ENCODE data around the gene MAP3K6. TPM values are rescaled to one million over a fixed set of nuclear protein-coding genes. Genes with fewer than 3 reads are reported as not detected.

The MAP3K6 gene
- total RNA-seq, 1 experiment from 2014 or later, result 7.7 TPM

DNA sequence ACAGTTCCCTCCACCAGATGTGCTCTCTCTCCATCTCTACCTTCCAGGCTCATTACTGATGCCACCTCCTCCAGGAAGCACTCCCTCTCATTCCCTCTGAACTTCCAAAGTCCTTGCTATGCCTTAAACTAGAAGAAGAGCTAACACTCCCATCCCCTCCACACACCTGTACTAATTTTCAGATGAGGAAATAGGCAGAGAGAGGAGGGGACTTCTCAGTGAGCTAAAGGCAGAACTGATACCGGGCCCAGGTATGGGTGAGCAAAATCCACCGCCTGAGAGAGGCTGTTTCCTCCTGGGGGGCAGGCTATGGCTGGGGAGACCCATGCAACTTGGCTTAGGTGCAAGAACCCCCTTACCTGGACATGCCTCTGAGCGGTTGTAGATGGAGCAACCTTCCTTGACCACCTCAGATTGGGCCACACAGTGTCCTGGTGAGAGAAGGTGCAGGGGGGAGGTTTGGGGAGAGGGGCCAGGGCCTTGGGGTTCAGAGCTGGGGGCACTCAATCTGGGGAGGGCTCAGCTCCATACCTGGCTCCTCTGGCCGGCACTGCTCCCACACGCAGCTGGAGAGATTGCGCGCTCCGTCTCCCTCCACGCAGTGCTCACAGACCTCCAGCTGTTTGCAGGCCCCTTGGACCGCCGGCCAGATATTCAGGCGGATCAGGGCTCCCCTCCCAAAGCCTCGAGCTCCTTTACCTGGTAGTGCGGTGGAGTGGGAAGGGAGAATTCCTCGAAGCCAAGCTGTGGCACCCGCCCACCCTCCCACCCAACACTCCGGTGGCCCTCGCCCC is 15.4 kb upstream of the MAP3K6 start:
- no peak overlapping the region for H3T11ph ChIP-seq (ENCODE audit: low read length)
- no peak overlapping the region for H2BK12ac ChIP-seq (ENCODE audit: insufficient read length, low read depth, low read length)
- H4K5ac ChIP-seq (ENCODE audit: insufficient read length, low read depth, low read length), result no peak overlapping the region
- no CpG with 5 or more reads among the region's 18 CpGs for WGBS (ENCODE audit: extremely low coverage, insufficient read length, low lambda C conversion rate)
- no peak overlapping the region for H2AFZ ChIP-seq (ENCODE audit: low read length)
- Mint-ChIP-seq H3K27me3 (ENCODE audit: low read depth) (peaks cover 25% of the 10 kb centered on the region), H3K9me3 (no peaks in the 10 kb centered on the region; a peak in 1 of 5 replicates), H3K36me3 (ENCODE audit: insufficient read depth in 1 of 3, low read depth in 3 of 3) (no peaks in the 10 kb centered on the region; a peak in 1 of 7 replicates), H3K4me1 (peaks cover 8 to 17% of the 10 kb centered on the region in 2 experiments), H3K4me3 (peak overlapping the region; percentile 55 to 77; a peak in 3 of 5 replicates), H3K27ac (no peak overlapping the region)
- no peaks in the 10 kb centered on the region; the same call in 1 of the 2 replicates for H3K4me1 ChIP-seq (ENCODE audit: insufficient read depth, low read length)
- H4K20me1 ChIP-seq (ENCODE audit: control insufficient read depth, insufficient read depth, insufficient read length), result no peaks in the 10 kb centered on the region
- H3K79me1 ChIP-seq (ENCODE audit: insufficient read depth, low read depth, low read length, poor library complexity, severe bottlenecking), result no peaks in the 10 kb centered on the region
- H2AK5ac ChIP-seq (ENCODE audit: insufficient read length, low read length), result no peak overlapping the region
- H3K23ac ChIP-seq (ENCODE audit: insufficient read length, low read depth, low read length), result no peak overlapping the region
- no peak overlapping the region for H3K27ac ChIP-seq (ENCODE audit: insufficient read length, low read depth, low read length)
- no peak overlapping the region for H4K8ac ChIP-seq (replicated peaks; ENCODE audit: insufficient read length, low read depth, low read length)
- H4K91ac ChIP-seq (ENCODE audit: insufficient read length, low read depth, low read length), result no peak overlapping the region
- DNase-seq, result no peak
- TF ChIP-seq, protein P1, sequence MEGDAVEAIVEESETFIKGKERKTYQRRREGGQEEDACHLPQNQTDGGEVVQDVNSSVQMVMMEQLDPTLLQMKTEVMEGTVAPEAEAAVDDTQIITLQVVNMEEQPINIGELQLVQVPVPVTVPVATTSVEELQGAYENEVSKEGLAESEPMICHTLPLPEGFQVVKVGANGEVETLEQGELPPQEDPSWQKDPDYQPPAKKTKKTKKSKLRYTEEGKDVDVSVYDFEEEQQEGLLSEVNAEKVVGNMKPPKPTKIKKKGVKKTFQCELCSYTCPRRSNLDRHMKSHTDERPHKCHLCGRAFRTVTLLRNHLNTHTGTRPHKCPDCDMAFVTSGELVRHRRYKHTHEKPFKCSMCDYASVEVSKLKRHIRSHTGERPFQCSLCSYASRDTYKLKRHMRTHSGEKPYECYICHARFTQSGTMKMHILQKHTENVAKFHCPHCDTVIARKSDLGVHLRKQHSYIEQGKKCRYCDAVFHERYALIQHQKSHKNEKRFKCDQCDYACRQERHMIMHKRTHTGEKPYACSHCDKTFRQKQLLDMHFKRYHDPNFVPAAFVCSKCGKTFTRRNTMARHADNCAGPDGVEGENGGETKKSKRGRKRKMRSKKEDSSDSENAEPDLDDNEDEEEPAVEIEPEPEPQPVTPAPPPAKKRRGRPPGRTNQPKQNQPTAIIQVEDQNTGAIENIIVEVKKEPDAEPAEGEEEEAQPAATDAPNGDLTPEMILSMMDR (conservative IDR thresholded peaks at IDR 0.05), result no peak
- H3K56ac ChIP-seq (ENCODE audit: insufficient read length, low read depth, low read length), result no peak overlapping the region
- no peak overlapping the region for H2BK5ac ChIP-seq (ENCODE audit: insufficient read length, low read length)
- H3K4ac ChIP-seq (ENCODE audit: low read depth, low read length), result no peak overlapping the region
- H3K14ac ChIP-seq (ENCODE audit: insufficient read depth, low read length), result no peak overlapping the region
- peaks cover 6% of the 10 kb centered on the region for H3K23me2 ChIP-seq (ENCODE audit: insufficient read length, low read depth, low read length, poor library complexity, severe bottlenecking)
- H3K9ac ChIP-seq (ENCODE audit: extremely low read depth, insufficient read length, low read length), result no peak overlapping the region
- H3K9me3 ChIP-seq (ENCODE audit: control insufficient read depth, low read depth, low read length), result no peaks in the 10 kb centered on the region
- H3K27me3 ChIP-seq (ENCODE audit: insufficient read depth, low read length), result no peaks in the 10 kb centered on the region
- peak overlapping the region; percentile 57 for H3K4me2 ChIP-seq (ENCODE audit: insufficient read depth, insufficient read length, low read length)
- no peaks in the 10 kb centered on the region for H3K79me2 ChIP-seq (ENCODE audit: insufficient read depth, low read length)
- H3K18ac ChIP-seq (ENCODE audit: insufficient read length, low read depth, low read length), result no peak overlapping the region
- no peak overlapping the region for H2BK15ac ChIP-seq (ENCODE audit: low read depth, low read length)
- H2BK120ac ChIP-seq (ENCODE audit: low read depth, low read length, poor library complexity, severe bottlenecking), result no peak overlapping the region
- no peak overlapping the region for H2BK20ac ChIP-seq (ENCODE audit: low read depth, low read length, poor library complexity, severe bottlenecking)

All from H9 (cell line).